SK-N-MC (cell line): ENCODE data around the gene CTU2.

Experiments
- EZH2 ChIP-seq: fragments of 200-600 bp; sonication (generic); IDR thresholded peaks from one replicate; pipeline ENCODE4 v1.6.1; 2017; ENCODE audit warnings: antibody characterized with exemption
- FOXP2 ChIP-seq: optimal IDR thresholded peaks from 2 replicates; pipeline ENCODE3; 2011; ENCODE audit warnings: mild to moderate bottlenecking, moderate library complexity; ENCODE audit not compliant: insufficient read depth; ENCODE audit errors: extremely low read length, control extremely low read depth
- POLR2AphosphoS5 ChIP-seq: IDR thresholded peaks from 2 replicates; pipeline ENCODE4 v1.6.1; 2012; ENCODE audit warnings: mild to moderate bottlenecking, low read depth, low read length, borderline replicate concordance

GRCh38 chr16:88688013-88688778 lies 18.1 kb upstream of the CTU2 start:
- TF ChIP-seq EZH2 (no peak), POLR2AphosphoS5 (no peak), FOXP2 (no peak)
